ENCODE measurements around the gene OR10P1.

DNA sequence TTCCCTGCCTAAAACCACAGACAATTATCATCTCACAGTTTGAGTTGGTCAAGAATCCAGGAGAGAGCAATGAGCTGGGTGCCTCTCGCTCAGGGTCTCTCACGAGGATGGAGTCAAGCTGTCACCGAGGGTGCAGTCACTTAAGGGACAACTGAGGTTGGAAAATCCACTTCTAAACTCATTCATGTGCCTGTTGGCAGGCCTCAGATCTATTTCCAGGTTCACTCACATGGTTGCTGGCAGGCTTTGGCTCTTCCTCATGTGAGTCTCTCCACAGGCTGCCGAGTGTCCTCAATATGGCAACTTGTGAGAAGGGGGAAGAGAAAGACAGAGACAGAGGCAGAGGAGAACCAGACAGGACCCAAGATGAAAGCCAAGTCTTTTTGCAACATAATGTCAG is 10.5 kb upstream of the OR10P1 start:
- TF ChIP-seq, protein P1, sequence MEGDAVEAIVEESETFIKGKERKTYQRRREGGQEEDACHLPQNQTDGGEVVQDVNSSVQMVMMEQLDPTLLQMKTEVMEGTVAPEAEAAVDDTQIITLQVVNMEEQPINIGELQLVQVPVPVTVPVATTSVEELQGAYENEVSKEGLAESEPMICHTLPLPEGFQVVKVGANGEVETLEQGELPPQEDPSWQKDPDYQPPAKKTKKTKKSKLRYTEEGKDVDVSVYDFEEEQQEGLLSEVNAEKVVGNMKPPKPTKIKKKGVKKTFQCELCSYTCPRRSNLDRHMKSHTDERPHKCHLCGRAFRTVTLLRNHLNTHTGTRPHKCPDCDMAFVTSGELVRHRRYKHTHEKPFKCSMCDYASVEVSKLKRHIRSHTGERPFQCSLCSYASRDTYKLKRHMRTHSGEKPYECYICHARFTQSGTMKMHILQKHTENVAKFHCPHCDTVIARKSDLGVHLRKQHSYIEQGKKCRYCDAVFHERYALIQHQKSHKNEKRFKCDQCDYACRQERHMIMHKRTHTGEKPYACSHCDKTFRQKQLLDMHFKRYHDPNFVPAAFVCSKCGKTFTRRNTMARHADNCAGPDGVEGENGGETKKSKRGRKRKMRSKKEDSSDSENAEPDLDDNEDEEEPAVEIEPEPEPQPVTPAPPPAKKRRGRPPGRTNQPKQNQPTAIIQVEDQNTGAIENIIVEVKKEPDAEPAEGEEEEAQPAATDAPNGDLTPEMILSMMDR (IDR thresholded peaks at IDR 0.05; ENCODE audit: low read length), result no peak
- no peak for TF ChIP-seq EZH2 (optimal IDR thresholded peaks at IDR 0.05; ENCODE audit: low read depth, low read length)
- no peak for TF ChIP-seq EZH2phosphoT487 (IDR thresholded peaks at IDR 0.05; ENCODE audit: low read length)

Data from MM.1S (cell line).